PFSK-1 (cell line): Measurements from ENCODE around the gene SLC22A12.

Source experiments
- FOXP2 ChIP-seq: optimal IDR thresholded peaks from 2 replicates; pipeline ENCODE3; 2011; ENCODE audit warnings: borderline replicate concordance, control low read depth, inconsistent platforms; ENCODE audit not compliant: insufficient read depth; ENCODE audit errors: extremely low read length, extremely low read depth
- POLR2AphosphoS5 ChIP-seq: IDR thresholded peaks from 2 replicates; pipeline ENCODE4 v1.6.1; 2012; ENCODE audit warnings: low read depth, mild to moderate bottlenecking, control low read depth, low read length, moderate library complexity
- SIN3A ChIP-seq: IDR thresholded peaks from 2 replicates; pipeline ENCODE4 v1.6.1; 2012; ENCODE audit warnings: mild to moderate bottlenecking, low read length, moderate library complexity, borderline replicate concordance; ENCODE audit not compliant: insufficient read depth
- TAF1 ChIP-seq: IDR thresholded peaks from 2 replicates; pipeline ENCODE4 v1.6.1; 2012; ENCODE audit warnings: low read length, control low read depth, borderline replicate concordance; ENCODE audit not compliant: insufficient read depth
- TF ChIP-seq, protein P1 (sequence below), 2 experiments: IDR thresholded peaks; 2 replicates each; pipeline versions ENCODE4 v1.6.1 to v1.8.0; 2011 to 2012; ENCODE audit warnings: low read depth in 2 of 2, low read length in 2 of 2, control low read depth in 1 of 2, inconsistent platforms in 1 of 2, mild to moderate bottlenecking in 1 of 2, moderate library complexity in 1 of 2; ENCODE audit not compliant: insufficient read depth in 1 of 2

SLC22A12 gene

DNA sequence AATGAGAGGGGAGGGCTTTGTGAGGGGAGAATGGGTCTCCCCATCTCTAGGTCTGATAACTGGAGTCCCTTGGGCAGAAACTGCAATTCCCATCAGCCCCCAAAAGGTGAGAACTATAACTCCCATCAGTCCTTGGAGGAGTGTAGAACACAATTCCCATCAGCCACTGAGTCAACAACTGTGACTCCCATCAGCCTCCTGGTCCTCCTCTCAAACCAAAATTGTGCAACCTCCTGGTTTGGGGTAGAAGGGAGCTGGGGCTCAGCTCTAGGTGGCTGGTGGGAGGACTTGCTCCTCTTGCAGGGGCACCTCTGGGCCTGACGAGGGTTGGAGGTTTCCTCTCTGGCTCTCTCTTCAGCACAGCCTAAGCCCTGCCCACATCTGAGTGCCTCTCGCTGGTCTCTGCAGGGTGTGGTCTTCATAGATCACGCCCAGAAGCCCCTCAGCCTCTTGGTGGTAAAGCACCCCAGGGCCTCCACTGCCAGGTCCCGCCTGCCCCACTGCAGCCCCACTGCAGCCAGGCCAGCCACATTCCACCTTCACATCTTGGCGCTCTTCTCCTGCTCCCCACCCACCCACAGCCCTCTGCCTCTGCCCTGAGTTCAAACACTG is 18.5 kb downstream of the SLC22A12 start:
- TF ChIP-seq TAF1 (no peak), FOXP2 (no peak), POLR2AphosphoS5 (no peak)

DNA sequence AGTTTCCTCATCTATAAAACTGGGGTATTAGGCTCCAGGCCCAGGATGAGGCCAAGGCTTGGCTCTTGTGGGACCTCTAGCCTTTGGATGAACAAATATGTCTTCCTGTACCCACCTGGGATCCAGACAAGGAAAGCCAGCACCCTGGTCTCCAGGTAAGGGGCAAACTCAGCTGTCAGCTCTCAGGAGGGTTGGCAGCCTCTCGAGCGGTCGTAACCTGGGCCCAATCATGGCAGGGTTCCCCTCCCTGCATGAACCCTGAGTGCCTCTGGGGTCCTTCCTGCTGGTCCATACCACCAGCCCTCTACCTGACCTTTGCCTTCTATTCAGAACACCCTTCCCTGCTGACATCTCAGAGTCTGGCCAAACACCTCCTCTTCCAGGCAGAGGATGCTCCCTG is 19.6 kb downstream of the SLC22A12 start:
- TF ChIP-seq, protein P1, sequence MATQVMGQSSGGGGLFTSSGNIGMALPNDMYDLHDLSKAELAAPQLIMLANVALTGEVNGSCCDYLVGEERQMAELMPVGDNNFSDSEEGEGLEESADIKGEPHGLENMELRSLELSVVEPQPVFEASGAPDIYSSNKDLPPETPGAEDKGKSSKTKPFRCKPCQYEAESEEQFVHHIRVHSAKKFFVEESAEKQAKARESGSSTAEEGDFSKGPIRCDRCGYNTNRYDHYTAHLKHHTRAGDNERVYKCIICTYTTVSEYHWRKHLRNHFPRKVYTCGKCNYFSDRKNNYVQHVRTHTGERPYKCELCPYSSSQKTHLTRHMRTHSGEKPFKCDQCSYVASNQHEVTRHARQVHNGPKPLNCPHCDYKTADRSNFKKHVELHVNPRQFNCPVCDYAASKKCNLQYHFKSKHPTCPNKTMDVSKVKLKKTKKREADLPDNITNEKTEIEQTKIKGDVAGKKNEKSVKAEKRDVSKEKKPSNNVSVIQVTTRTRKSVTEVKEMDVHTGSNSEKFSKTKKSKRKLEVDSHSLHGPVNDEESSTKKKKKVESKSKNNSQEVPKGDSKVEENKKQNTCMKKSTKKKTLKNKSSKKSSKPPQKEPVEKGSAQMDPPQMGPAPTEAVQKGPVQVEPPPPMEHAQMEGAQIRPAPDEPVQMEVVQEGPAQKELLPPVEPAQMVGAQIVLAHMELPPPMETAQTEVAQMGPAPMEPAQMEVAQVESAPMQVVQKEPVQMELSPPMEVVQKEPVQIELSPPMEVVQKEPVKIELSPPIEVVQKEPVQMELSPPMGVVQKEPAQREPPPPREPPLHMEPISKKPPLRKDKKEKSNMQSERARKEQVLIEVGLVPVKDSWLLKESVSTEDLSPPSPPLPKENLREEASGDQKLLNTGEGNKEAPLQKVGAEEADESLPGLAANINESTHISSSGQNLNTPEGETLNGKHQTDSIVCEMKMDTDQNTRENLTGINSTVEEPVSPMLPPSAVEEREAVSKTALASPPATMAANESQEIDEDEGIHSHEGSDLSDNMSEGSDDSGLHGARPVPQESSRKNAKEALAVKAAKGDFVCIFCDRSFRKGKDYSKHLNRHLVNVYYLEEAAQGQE (IDR thresholded peaks at IDR 0.05; ENCODE audit: insufficient read depth in 1 of 2, low read depth in 2 of 2, low read length in 2 of 2): no peak
- TF ChIP-seq POLR2AphosphoS5 (no peak), SIN3A (no peak)

DNA sequence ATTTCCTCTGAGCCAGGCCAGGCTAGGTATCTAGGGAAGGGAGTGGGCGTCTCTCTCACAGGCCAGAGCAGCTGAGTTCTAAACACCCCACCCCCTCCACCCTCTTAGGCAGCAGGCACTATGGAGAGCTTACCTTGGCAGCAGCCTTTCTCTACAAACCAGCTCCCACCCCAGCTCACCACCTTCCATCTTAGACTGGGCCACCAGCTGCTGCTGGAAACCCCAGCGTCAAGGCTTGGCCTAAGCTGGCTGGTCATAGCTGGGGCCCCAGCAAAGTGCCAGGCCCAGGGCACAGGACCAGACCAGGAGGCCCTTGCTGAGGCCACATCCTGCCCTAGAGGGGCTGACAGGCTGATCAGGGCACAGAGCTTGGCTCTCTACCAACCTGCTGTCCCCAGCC is 20.2 kb downstream of the SLC22A12 start:
- TF ChIP-seq, protein P1 (IDR thresholded peaks at IDR 0.05; ENCODE audit: insufficient read depth in 1 of 2, low read depth in 2 of 2, low read length in 2 of 2): no peak
- TF ChIP-seq SIN3A: no peak
- no peak for TF ChIP-seq POLR2AphosphoS5
- no peak for TF ChIP-seq FOXP2
- no peak for TF ChIP-seq TAF1

DNA sequence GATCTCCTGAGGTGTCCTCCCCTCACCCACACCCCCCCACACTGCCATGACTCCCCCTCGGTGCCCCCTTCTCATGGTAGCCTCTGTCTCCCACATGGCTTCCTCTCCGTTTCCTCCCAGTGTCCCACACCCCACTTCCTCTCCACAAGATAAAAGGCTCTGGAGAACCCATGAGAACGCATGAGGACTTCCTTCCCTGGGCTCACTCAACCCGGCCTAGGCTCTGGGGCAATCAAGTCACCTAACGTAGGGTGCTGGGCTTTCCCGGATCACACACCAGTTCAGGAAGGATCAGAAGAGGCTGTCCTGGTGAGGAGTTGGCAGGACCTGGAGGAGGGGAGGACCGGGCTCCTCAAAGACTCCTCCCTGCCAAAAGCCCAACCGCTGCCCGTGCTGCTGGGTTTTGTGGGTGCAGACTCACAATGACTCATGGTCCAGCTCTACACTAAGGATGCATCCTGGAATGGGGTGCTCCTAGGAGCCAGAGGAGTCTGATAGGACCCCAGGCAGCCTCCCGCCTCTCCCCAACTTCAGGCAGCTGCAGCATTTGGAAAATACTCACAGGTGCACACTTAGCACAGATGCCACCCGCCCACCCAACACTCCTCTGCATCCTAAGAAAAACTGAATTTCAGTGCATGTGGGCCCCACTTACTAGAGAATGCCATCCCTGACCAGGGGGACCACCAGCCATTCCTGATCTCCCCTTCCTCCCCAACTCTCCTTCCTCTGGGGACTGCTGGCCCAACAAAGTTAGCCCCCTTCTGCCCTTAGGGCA is 21.0 kb downstream of the SLC22A12 start:
- TF ChIP-seq, protein P1 (IDR thresholded peaks at IDR 0.05; ENCODE audit: insufficient read depth in 1 of 2, low read depth in 2 of 2, low read length in 2 of 2): no peak
- TF ChIP-seq FOXP2 (no peak), TAF1 (no peak), POLR2AphosphoS5 (no peak), SIN3A (no peak)

DNA sequence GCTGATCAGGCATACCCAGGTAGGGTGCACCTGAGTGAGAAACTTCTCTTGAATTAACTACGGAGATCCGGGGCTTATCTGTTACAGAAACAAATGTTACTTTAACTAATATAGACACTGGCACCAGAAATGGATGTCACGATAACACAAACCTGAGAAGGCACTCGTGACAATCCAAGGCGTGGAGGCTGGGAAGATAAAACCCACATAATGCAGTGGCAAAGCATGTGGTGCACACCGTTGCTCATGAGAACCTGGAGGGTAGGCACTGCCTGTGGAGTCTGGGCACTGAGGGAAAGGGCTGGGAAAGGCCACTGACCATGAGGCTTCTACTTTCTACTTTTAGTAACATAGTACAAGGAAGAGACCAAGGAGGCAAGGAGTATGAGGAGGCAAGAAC is 22.6 kb downstream of the SLC22A12 start:
- TF ChIP-seq FOXP2 (no peak), TAF1 (no peak), SIN3A (no peak), POLR2AphosphoS5 (no peak)
- TF ChIP-seq, protein P1 (IDR thresholded peaks at IDR 0.05; ENCODE audit: insufficient read depth in 1 of 2, low read depth in 2 of 2, low read length in 2 of 2): no peak
